ENCODE results near the gene BPIFB1. TPM values are rescaled to one million over a fixed set of nuclear protein-coding genes. Genes with fewer than 3 reads are reported as not detected.

The BPIFB1 gene
- total and polyA plus RNA-seq, 2 of the 13 experiments (the other 11 are each of a cell fraction or from before 2014, with no cell fraction given), result 0.82 to 4.4 TPM

GRCh38 chr20:33272155-33272873, 10.7 kb upstream of the BPIFB1 start (continued):
- TF ChIP-seq SP2 (CRISPR knock-in tag; IDR thresholded peaks at IDR 0.05) (no peak), CTCF (CRISPR knock-in tag; IDR thresholded peaks at IDR 0.05) (no peak), HNF4A (CRISPR knock-in tag; IDR thresholded peaks at IDR 0.05) (peak; percentile 89), PRDM10 (CRISPR knock-in tag; IDR thresholded peaks at IDR 0.05; ENCODE audit: low read depth) (no peak), ZBTB10 (CRISPR knock-in tag; IDR thresholded peaks at IDR 0.05; ENCODE audit: borderline replicate concordance) (no peak), CC2D1A (CRISPR knock-in tag; IDR thresholded peaks at IDR 0.05) (no peak), RBM22 (optimal IDR thresholded peaks at IDR 0.05; ENCODE audit: low read length) (no peak), HMG20B (CRISPR knock-in tag; conservative IDR thresholded peaks at IDR 0.05) (no peak), FOXA1 (IDR thresholded peaks at IDR 0.05) (no peak), FOXA1 (CRISPR knock-in tag; IDR thresholded peaks at IDR 0.05) (peak; percentile 6; the same call in 1 of the 2 replicates), ZNF574 (CRISPR knock-in tag; IDR thresholded peaks at IDR 0.05) (0 out of 2 replicates have a peak, but pooled peaks have one; percentile 29), HNF1A (IDR thresholded peaks at IDR 0.05; ENCODE audit: low read depth) (no peak), HNF1A (CRISPR knock-in tag; IDR thresholded peaks at IDR 0.05; ENCODE audit: borderline replicate concordance) (no peak)

Measured in HepG2 (cell line).